DMS153 treated with DMSO at 0.1 percent for 48 hours (cell line): ENCODE data around the gene CAPN5.
A peak's percentile ranks its signal among the peaks of the same experiment; 100 is the strongest.

Experiments
- DNase-seq: peaks from one replicate; lab custom pipeline; 2025; ENCODE audit not compliant: unreplicated experiment; lab: John Stamatoyannopoulos, UW

The CAPN5 gene

GRCh38 chr11:77129069-77129841, 62.5 kb downstream of the CAPN5 start:
- DNase-seq = no peak

DNA sequence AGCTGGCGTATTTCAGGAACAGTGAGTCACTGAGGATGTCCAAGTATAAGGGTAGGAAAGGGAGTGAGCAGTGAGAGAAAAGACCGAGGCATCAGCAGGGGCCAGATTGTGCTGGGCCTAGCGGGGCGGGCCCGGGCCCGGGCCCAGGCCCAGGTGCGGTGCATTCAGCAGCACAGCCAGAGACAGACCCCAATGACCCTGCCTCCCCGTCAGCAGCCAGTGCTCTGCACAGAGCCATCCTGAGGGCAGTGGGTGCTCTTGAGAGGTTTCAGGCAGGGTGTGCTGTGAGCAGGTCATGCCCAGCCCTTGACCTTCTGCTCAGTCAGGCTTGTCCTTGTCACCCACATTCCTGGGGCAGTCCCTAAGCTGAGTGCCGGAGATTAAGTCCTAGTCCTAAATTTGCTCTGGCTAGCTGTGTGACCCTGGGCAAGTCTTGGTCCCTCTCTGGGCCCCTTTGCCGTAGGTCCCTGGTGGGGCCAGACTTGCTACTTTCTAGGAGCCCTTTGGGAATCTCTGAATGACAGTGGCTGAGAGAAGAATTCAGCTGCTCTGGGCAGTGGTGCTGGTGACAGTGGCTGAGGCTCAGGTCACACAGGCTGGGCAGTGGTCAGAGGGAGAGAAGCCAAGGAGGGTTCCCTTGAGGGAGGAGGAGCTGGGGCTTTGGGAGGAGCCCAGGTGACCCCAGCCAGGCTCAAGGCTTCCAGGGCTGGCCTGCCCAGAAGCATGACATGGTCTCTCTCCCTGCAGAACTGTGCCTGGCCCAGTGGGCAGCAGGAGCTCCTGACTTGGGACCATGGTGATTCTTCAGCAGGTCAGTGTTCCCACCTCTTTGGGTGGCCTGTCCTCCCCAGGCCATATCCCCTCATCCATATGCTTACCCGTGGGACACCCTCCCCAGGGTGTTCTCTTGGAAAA, 63.3 kb downstream of the CAPN5 start:
- DNase-seq = no peak

- no peak for DNase-seq
These were observed 64.2 kb downstream of the CAPN5 start for GRCh38 chr11:77130763-77131513.

DNA sequence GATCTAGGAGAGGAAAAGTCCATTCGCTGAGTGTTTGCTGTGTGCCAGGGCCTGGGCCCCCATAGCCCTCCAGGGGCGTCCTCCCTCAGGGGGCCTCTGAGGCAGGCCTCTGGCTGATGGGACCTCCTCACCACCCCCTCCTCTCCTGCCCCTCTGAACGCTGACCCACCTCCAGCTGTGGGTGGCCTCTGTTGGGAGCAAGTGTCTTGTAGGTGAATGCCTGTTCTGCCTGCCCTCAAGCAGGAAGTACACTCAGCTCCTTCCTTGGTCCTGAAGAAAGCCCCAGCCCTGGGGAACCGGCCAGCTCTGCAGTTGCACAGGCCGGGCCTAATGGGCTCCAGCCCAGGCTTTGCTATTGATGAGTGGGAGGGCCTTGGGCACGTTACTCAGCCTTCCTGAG, 64.8 kb downstream of the CAPN5 start:
- no peak for DNase-seq

GRCh38 chr11:77135069-77135468, 68.3 kb downstream of the CAPN5 start:
- no peak for DNase-seq

GRCh38 chr11:77136074-77136473, 69.3 kb downstream of the CAPN5 start:
- DNase-seq = no peak

GRCh38 chr11:77136784-77137420, 70.1 kb downstream of the CAPN5 start:
- DNase-seq = no peak

DNA sequence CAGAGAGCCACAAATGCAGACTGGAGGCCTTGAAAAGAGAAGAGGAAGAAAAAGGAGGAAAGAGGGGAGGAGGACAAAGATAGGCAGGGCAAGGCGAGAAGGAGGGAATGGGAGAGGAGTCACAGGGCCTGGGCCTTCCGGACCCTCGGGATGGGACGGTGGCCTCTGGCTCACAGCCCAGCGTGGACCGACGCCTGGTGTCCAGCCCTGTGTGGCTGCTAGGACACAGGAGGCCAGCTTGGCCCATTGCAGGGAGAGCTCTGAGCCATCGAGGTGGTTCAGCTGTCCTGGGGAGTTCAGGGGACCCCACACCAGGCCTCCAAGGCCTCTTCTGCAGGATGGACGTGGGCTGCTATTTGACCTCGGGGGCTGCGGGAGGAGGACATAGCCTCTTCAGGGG, 70.7 kb downstream of the CAPN5 start:
- DNase-seq = no peak

GRCh38 chr11:77138106-77138649, 71.4 kb downstream of the CAPN5 start:
- DNase-seq = no peak

GRCh38 chr11:77139201-77139600, 72.4 kb downstream of the CAPN5 start:
- no peak for DNase-seq

- no peak for DNase-seq
These were observed 73.6 kb downstream of the CAPN5 start for GRCh38 chr11:77140231-77140851.

DNA sequence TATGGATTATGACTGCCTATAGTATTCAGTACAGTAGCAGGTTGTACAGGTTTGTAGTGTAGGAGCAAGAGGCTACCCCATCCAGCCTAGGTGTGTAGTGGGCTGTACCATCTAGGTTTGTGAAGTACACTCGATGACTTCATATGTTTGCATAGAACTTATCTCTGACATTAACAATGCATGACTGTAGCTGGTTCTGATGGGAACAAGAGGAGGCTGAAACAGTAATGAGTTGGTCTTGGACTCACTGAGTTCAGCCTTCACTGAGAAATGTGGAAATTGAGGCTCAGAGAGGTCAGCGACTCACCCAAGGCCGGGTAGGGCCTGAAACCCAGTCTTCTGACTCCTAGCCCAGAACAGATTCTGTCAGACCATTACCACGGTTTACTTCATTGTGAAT, 74.3 kb downstream of the CAPN5 start:
- peak; percentile 51 for DNase-seq

GRCh38 chr11:77141475-77141874, 74.7 kb downstream of the CAPN5 start:
- no peak for DNase-seq

DNA sequence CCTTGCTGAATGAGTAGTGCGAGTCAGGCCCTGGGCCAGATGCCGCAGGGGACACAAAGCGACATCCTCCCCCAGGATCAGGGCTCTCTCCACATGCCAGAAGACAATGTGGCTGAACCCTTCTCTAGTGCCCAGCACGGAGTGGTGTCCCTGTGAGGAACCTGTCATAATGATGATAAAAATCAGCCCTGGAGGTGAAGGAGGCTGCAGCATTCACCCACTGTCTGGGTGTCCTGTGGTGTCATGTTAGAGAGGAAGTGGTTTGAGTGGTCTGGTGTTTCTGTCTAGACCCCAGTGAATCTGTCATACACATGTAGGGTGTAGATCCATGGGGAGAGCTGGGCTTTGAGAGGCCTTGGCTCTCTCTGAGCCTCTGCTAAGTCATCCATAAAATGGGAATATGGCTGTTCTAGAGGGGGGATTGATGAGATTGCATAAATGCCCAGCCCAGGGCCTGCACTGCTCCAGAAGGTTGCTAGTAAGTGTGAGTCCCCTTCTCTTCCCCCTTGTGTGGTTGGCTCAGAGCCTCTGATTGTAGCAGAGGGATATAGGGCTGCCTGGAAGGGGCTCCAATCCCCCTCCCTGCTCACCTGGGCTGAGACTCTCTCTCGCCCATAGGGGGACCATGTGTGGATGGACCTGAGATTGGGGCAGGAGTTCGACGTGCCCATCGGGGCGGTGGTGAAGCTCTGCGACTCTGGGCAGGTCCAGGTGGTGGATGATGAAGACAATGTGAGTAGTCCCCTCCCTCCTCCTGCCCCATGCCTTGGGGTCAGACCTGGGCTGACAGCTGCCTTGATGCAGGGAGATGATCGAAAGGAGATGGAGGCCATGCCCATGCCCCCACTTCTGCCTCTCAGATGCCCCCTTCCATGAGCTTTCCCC, 75.6 kb downstream of the CAPN5 start:
- no peak for DNase-seq

- DNase-seq = no peak
These were observed 76.7 kb downstream of the CAPN5 start for GRCh38 chr11:77143405-77144020.

GRCh38 chr11:77144196-77144856, 77.6 kb downstream of the CAPN5 start:
- no peak for DNase-seq

DNA sequence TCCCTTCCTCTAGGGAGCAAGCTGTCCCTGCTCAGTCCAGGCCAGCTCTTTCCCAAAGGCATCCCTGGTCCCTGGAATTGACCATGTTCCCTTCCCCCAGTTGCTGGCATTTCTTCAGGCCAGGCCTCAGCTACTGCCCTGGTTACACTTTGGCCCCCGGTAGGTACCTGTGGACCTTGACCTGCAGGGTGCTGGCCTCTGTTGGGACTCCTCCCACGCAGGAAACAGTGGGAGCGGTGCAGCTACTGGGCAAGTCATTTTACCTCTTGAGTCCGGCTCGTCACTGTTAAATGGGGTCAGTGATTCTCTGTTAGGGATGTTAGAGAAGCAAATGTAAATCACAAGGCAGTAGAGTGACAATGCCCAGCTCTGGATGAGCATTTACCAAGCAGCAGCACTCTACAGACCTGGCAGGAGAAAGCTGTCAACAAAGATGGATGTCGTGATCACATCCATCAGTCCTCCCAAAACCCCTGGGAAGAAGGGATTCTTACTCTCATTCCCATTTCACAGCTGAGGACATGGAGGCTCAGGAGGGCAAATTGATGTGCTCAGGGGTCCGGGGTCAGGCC, 78.2 kb downstream of the CAPN5 start:
- no peak for DNase-seq
